ENCODE data around the gene MEX3A. TPM values are rescaled to one million over a fixed set of nuclear protein-coding genes. Genes with fewer than 3 reads are reported as not detected.
A peak's percentile ranks its signal among the peaks of the same experiment; 100 is the strongest.

Gene MEX3A
- total RNA-seq, 1 experiment from 2014 or later, result 6.1 TPM

DNA sequence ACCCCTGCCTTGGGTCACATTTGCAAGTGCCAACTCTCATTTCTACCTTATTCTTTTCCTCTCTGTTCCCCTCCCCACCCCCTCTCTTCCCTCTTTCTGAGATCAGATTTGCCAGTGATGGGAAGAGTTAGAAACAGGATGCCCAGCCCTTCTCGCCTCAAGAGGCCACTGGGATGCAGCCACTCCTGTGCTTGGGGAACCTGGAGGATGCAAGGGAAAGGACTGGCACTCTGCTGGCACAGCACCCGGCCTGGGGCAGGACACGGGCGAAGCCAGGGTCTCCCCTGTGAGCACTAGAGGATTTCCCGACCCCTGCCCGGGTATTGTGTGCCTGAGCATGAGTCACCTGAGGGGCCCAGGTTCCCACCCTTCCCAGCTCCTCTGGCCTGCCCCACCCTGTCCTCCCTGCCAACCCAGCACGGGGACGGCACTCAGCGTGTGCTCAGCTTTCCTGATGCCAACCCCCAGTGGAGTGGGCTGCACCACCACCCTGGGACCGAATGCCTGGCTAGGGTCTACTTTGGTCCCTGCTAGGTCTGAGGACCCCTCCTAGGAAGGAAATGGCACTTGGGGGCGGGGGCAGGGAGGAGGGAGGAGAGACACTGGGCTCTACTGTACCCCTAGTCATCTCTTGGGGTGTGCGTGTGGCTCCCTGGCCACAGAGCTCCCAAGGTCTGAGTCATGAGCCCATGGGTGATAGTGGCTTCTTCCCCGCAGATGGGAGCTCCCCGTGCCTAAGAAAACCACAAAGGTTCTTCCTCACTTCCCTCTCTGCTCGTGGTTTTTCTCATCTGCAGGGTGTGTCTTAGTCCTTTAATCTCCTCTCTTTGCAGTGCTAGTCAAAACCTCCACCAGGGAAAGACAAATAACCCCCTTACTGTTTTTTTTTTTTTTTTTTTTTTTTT is 44.6 kb upstream of the MEX3A start:
- Histone ChIP-seq H3K27ac (ENCODE audit: low read depth, low read length) (peak overlapping the region; percentile 95), H3K27me3 (ENCODE audit: insufficient read depth, low read length) (no peaks in the 10 kb centered on the region), H2AFZ (ENCODE audit: low read depth, low read length, poor library complexity, severe bottlenecking) (no peak overlapping the region), H3K9me2 (ENCODE audit: insufficient read depth) (no peaks in the 10 kb centered on the region), H3K36me3 (ENCODE audit: control insufficient read depth in 1 of 2, insufficient read depth in 2 of 2, low read length in 2 of 2) (peaks cover 12 to 25% of the 10 kb centered on the region in 2 experiments), H3K4me2 (ENCODE audit: low read length) (peak overlapping the region; percentile 90), H3K4me1 (ENCODE audit: control insufficient read depth in 1 of 2, insufficient read depth in 2 of 2, low read length in 2 of 2) (peaks cover 67 to 91% of the 10 kb centered on the region in 2 experiments), H3K9ac (ENCODE audit: low read length) (peak overlapping the region; percentile 75), H3K4me3 (replicated peaks in 1 of 2; ENCODE audit: low read depth in 1 of 2, low read length in 2 of 2) (peak overlapping the region; percentile 52), H3K79me2 (ENCODE audit: insufficient read depth, low read length) (peaks cover 98% of the 10 kb centered on the region), H4K20me1 (ENCODE audit: insufficient read depth) (no peaks in the 10 kb centered on the region), H3K9me3 (ENCODE audit: control insufficient read depth in 1 of 2, insufficient read depth in 1 of 2, low read depth in 1 of 2, low read length in 2 of 2) (no peaks in the 10 kb centered on the region)
- no TSS peak for BruUV-seq (replicated peaks)
- ATAC-seq (peak; percentile 26), DNase-seq (ENCODE audit: low read depth, low spot score) (peak; percentile 70)
- ChIA-PET RAD21 (ENCODE audit: low non-redundant PET in 1 of 2, low total read pairs in 2 of 2, uncharacterized antibody in 2 of 2, unreplicated experiment in 2 of 2) (interaction anchor here (0.7 to 4.7 kb wide), 7 partner anchors 23 to 208 kb away, joined by 3 to 43 read pairs (median 3); no protein-coding TSS in a partner anchor), POLR2A (interaction anchor here (1.0 to 6.1 kb wide), 4 partner anchors 13 to 66 kb away, joined by 3 to 56 read pairs (median 27); partner anchors contain the start of genes LMNA and RAB25), CTCF (interaction anchor here (0.7 to 8.4 kb wide), 8 partner anchors 10 to 235 kb away, joined by 3 to 189 read pairs (median 7); partner anchors contain the start of genes LMNA and MEX3A)
- TF ChIP-seq, protein P1, sequence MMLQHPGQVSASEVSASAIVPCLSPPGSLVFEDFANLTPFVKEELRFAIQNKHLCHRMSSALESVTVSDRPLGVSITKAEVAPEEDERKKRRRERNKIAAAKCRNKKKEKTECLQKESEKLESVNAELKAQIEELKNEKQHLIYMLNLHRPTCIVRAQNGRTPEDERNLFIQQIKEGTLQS (IDR thresholded peaks at IDR 0.05), result no peak
- TF ChIP-seq EZH2phosphoT487 (IDR thresholded peaks at IDR 0.05; ENCODE audit: borderline replicate concordance) (no peak), POLR2AphosphoS5 (IDR thresholded peaks at IDR 0.05; ENCODE audit: low read depth, low read length) (no peak; the same call in 1 of the 2 replicates), SRF (IDR thresholded peaks at IDR 0.05; ENCODE audit: low read depth) (no peak), TCF7L2 (IDR thresholded peaks at IDR 0.05; ENCODE audit: borderline replicate concordance, extremely low read depth, insufficient read depth, insufficient read length) (peak; percentile 31), CEBPB (IDR thresholded peaks at IDR 0.05; ENCODE audit: low read depth) (no peak), ELF1 (IDR thresholded peaks at IDR 0.05; ENCODE audit: borderline replicate concordance, low read depth) (no peak)
- TF ChIP-seq, protein P2, sequence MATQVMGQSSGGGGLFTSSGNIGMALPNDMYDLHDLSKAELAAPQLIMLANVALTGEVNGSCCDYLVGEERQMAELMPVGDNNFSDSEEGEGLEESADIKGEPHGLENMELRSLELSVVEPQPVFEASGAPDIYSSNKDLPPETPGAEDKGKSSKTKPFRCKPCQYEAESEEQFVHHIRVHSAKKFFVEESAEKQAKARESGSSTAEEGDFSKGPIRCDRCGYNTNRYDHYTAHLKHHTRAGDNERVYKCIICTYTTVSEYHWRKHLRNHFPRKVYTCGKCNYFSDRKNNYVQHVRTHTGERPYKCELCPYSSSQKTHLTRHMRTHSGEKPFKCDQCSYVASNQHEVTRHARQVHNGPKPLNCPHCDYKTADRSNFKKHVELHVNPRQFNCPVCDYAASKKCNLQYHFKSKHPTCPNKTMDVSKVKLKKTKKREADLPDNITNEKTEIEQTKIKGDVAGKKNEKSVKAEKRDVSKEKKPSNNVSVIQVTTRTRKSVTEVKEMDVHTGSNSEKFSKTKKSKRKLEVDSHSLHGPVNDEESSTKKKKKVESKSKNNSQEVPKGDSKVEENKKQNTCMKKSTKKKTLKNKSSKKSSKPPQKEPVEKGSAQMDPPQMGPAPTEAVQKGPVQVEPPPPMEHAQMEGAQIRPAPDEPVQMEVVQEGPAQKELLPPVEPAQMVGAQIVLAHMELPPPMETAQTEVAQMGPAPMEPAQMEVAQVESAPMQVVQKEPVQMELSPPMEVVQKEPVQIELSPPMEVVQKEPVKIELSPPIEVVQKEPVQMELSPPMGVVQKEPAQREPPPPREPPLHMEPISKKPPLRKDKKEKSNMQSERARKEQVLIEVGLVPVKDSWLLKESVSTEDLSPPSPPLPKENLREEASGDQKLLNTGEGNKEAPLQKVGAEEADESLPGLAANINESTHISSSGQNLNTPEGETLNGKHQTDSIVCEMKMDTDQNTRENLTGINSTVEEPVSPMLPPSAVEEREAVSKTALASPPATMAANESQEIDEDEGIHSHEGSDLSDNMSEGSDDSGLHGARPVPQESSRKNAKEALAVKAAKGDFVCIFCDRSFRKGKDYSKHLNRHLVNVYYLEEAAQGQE (IDR thresholded peaks at IDR 0.05; ENCODE audit: low read depth), result no peak
- TF ChIP-seq, protein P3, sequence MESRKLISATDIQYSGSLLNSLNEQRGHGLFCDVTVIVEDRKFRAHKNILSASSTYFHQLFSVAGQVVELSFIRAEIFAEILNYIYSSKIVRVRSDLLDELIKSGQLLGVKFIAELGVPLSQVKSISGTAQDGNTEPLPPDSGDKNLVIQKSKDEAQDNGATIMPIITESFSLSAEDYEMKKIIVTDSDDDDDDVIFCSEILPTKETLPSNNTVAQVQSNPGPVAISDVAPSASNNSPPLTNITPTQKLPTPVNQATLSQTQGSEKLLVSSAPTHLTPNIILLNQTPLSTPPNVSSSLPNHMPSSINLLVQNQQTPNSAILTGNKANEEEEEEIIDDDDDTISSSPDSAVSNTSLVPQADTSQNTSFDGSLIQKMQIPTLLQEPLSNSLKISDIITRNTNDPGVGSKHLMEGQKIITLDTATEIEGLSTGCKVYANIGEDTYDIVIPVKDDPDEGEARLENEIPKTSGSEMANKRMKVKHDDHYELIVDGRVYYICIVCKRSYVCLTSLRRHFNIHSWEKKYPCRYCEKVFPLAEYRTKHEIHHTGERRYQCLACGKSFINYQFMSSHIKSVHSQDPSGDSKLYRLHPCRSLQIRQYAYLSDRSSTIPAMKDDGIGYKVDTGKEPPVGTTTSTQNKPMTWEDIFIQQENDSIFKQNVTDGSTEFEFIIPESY (IDR thresholded peaks at IDR 0.05; ENCODE audit: extremely low read depth, insufficient replicate concordance, low read length), result no peak
- intact Hi-C loops (cut with micrococcal nuclease), result no loop called here
